Measurements from ENCODE around the gene UBE3D. TPM values are rescaled to one million over a fixed set of nuclear protein-coding genes. Genes with fewer than 3 reads are reported as not detected.

Gene UBE3D
- total and polyA plus RNA-seq, 2 experiments from 2014 or later, result 17.5 to 31.4 TPM

DNA sequence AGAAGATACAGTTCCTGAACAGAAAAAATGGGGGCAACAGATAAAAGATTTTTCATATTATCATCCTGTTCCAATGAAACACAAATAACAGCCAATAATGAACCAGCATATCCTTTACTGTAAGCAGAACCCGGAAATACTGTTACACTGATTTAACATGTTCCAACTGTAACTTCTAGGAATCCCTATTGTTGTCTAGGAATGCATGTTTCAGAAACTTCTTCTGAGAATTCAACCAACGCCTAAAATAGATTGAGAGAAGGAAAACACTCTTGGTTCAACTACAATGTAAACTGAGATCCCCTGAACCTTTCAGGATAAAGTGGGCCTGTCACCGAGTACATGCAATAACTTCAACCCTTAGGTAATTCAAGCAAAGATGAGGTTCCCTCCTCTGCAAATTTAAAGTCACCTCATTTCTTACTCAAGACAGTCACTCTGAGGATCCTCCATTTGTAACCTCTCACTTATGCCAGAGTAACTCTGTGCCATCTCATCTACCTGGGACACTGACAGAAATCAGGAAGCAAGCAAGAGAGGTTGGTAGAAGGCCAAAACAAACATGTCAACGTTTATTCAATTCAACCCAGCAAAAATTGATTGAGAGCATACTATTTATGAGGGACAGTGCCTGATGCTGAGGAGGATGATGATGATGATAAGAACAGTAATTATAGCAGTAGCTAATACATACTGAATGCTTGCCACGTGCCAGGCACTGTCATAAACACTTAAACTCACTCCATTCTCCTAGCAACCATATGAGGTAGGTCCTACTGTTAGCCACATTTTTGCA lies 14.1 kb downstream of the UBE3D start (continued):
- TF ChIP-seq, protein P1, sequence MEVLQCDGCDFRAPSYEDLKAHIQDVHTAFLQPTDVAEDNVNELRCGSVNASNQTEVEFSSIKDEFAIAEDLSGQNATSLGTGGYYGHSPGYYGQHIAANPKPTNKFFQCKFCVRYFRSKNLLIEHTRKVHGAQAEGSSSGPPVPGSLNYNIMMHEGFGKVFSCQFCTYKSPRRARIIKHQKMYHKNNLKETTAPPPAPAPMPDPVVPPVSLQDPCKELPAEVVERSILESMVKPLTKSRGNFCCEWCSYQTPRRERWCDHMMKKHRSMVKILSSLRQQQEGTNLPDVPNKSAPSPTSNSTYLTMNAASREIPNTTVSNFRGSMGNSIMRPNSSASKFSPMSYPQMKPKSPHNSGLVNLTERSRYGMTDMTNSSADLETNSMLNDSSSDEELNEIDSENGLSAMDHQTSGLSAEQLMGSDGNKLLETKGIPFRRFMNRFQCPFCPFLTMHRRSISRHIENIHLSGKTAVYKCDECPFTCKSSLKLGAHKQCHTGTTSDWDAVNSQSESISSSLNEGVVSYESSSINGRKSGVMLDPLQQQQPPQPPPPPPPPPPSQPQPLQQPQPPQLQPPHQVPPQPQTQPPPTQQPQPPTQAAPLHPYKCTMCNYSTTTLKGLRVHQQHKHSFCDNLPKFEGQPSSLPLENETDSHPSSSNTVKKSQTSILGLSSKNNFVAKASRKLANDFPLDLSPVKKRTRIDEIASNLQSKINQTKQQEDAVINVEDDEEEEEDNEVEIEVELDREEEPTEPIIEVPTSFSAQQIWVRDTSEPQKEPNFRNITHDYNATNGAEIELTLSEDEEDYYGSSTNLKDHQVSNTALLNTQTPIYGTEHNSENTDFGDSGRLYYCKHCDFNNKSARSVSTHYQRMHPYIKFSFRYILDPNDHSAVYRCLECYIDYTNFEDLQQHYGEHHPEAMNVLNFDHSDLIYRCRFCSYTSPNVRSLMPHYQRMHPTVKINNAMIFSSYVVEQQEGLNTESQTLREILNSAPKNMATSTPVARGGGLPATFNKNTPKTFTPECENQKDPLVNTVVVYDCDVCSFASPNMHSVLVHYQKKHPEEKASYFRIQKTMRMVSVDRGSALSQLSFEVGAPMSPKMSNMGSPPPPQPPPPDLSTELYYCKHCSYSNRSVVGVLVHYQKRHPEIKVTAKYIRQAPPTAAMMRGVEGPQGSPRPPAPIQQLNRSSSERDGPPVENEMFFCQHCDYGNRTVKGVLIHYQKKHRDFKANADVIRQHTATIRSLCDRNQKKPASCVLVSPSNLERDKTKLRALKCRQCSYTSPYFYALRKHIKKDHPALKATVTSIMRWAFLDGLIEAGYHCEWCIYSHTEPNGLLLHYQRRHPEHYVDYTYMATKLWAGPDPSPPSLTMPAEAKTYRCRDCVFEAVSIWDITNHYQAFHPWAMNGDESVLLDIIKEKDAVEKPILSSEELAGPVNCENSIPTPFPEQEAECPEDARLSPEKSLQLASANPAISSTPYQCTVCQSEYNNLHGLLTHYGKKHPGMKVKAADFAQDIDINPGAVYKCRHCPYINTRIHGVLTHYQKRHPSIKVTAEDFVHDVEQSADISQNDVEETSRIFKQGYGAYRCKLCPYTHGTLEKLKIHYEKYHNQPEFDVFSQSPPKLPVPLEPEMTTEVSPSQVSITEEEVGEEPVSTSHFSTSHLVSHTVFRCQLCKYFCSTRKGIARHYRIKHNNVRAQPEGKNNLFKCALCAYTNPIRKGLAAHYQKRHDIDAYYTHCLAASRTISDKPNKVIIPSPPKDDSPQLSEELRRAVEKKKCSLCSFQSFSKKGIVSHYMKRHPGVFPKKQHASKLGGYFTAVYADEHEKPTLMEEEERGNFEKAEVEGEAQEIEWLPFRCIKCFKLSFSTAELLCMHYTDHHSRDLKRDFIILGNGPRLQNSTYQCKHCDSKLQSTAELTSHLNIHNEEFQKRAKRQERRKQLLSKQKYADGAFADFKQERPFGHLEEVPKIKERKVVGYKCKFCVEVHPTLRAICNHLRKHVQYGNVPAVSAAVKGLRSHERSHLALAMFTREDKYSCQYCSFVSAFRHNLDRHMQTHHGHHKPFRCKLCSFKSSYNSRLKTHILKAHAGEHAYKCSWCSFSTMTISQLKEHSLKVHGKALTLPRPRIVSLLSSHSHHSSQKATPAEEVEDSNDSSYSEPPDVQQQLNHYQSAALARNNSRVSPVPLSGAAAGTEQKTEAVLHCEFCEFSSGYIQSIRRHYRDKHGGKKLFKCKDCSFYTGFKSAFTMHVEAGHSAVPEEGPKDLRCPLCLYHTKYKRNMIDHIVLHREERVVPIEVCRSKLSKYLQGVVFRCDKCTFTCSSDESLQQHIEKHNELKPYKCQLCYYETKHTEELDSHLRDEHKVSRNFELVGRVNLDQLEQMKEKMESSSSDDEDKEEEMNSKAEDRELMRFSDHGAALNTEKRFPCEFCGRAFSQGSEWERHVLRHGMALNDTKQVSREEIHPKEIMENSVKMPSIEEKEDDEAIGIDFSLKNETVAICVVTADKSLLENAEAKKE (CRISPR knock-in tag; IDR thresholded peaks at IDR 0.05), result no peak
- TF ChIP-seq STAT1 (IDR thresholded peaks at IDR 0.05; ENCODE audit: unreplicated experiment) (no peak), ZNF331 (CRISPR knock-in tag; IDR thresholded peaks at IDR 0.05; ENCODE audit: low read depth) (no peak), CREB1 (CRISPR knock-in tag; IDR thresholded peaks at IDR 0.05; ENCODE audit: low read depth) (no peak), JUNB (IDR thresholded peaks at IDR 0.05; ENCODE audit: unreplicated experiment) (no peak), NANOG (IDR thresholded peaks at IDR 0.05; ENCODE audit: borderline replicate concordance) (no peak), EZH2phosphoT487 (IDR thresholded peaks at IDR 0.05; ENCODE audit: unreplicated experiment) (no peak), REST (IDR thresholded peaks at IDR 0.05; ENCODE audit: unreplicated experiment) (no peak)
- TF ChIP-seq, protein P2, sequence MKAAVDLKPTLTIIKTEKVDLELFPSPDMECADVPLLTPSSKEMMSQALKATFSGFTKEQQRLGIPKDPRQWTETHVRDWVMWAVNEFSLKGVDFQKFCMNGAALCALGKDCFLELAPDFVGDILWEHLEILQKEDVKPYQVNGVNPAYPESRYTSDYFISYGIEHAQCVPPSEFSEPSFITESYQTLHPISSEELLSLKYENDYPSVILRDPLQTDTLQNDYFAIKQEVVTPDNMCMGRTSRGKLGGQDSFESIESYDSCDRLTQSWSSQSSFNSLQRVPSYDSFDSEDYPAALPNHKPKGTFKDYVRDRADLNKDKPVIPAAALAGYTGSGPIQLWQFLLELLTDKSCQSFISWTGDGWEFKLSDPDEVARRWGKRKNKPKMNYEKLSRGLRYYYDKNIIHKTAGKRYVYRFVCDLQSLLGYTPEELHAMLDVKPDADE (IDR thresholded peaks at IDR 0.05), result no peak
